MCF 10A (cell line): ENCODE results near the gene LPP. TPM values are rescaled to one million over a fixed set of nuclear protein-coding genes. Genes with fewer than 3 reads are reported as not detected.

Source experiments
- BruUV-seq: library from RNA; stranded (reverse); fragments of 400-500 nt; replicated peaks from 2 replicates; lab custom pipeline; 2021; lab: Mats Ljungman, UMichigan
- CTCF ChIA-PET: fragments of 300-600 bp; sonication (Branson Sonifier 250); formaldehyde crosslinking; extraction: SDS; loops from one replicate; lab custom pipeline; 2021; ENCODE audit warnings: antibody characterized with exemption, inconsistent platforms; lab: Yijun Ruan, JAX
- POLR2A ChIA-PET: fragments of 300-600, 350-650 bp; sonication (Branson Sonifier 250); formaldehyde crosslinking; extraction: SDS; loops from one replicate; lab custom pipeline; 2020; ENCODE audit warnings: antibody characterized with exemption, inconsistent platforms; lab: Yijun Ruan, JAX
- DNase-seq: peaks from one replicate; pipeline ENCODE4 v3.0.0-alpha.2; 2018; ENCODE audit not compliant: unreplicated experiment
- H3K27ac Mint-ChIP-seq: one replicate; pipeline ENCODE4 v1.8.0; 2022; ENCODE audit warnings: mild to moderate bottlenecking, low read depth, mixed read lengths; ENCODE audit not compliant: unreplicated experiment
- H3K27me3 Mint-ChIP-seq: one replicate; pipeline ENCODE4 v1.8.0; 2022; ENCODE audit warnings: mixed read lengths; ENCODE audit not compliant: insufficient read depth, unreplicated experiment
- H3K36me3 Mint-ChIP-seq: one replicate; pipeline ENCODE4 v1.8.0; 2022; ENCODE audit warnings: mild to moderate bottlenecking, moderate library complexity, mixed read lengths; ENCODE audit not compliant: insufficient read depth, unreplicated experiment
- H3K4me1 Mint-ChIP-seq: one replicate; pipeline ENCODE4 v1.8.0; 2022; ENCODE audit warnings: mixed read lengths; ENCODE audit not compliant: insufficient read depth, unreplicated experiment
- H3K4me3 Mint-ChIP-seq: one replicate; pipeline ENCODE4 v1.8.0; 2022; ENCODE audit warnings: mild to moderate bottlenecking, moderate library complexity, mixed read lengths; ENCODE audit not compliant: unreplicated experiment
- H3K9me3 Mint-ChIP-seq: one replicate; pipeline ENCODE4 v1.8.0; 2022; ENCODE audit warnings: mixed read lengths; ENCODE audit not compliant: unreplicated experiment
- CTCF ChIP-seq: fragments of 200-600 bp; IDR thresholded peaks from one replicate; pipeline ENCODE4 v1.8.0; 2022; ENCODE audit warnings: antibody characterized with exemption, mild to moderate bottlenecking; ENCODE audit not compliant: unreplicated experiment
- intact Hi-C: fragments of 100-400 bp; cut with micrococcal nuclease; formaldehyde crosslinking; loops from 2 replicates; pipeline ENCODE4 v1.14.1; 2022
- total RNA-seq: library from RNA; stranded (reverse); gene quantifications from 2 replicates; pipeline ENCODE4 v1.2.3, GENCODE V29; 2022

The LPP gene
- total RNA-seq, 1 experiment from 2014 or later = 117 TPM

- no peak for DNase-seq
- ChIA-PET POLR2A (no interaction called here), CTCF (no interaction called here)
- Mint-ChIP-seq H3K27ac (no peak overlapping the region), H3K9me3 (no peaks in the 10 kb centered on the region), H3K4me1 (peaks cover 8% of the 10 kb centered on the region), H3K4me3 (no peak overlapping the region), H3K27me3 (no peaks in the 10 kb centered on the region), H3K36me3 (peaks cover 7% of the 10 kb centered on the region)
- BruUV-seq = no TSS peak
- intact Hi-C loops = no loop called here
- TF ChIP-seq CTCF = no peak
Measured at GRCh38 chr3:188568736-188569135, 414.8 kb downstream of the LPP start.

- intact Hi-C loops = no loop called here
- no peaks in the 10 kb centered on the region for H3K27me3 Mint-ChIP-seq
- H3K4me1 Mint-ChIP-seq = peaks cover 8% of the 10 kb centered on the region
- no peaks in the 10 kb centered on the region for H3K9me3 Mint-ChIP-seq
- peaks cover 7% of the 10 kb centered on the region for H3K36me3 Mint-ChIP-seq
- no peak overlapping the region for H3K27ac Mint-ChIP-seq
- ChIA-PET POLR2A (interaction anchor here (0.6 to 1.4 kb wide), 2 partner anchors 39 to 101 kb away, joined by 4 read pairs; no protein-coding TSS in a partner anchor), CTCF (interaction anchor here (0.6 to 1.2 kb wide), 5 partner anchors 13 to 839 kb away, joined by 3 to 4 read pairs (median 3); no protein-coding TSS in a partner anchor)
- DNase-seq = no peak
- no TSS peak for BruUV-seq
- no peak for TF ChIP-seq CTCF
- H3K4me3 Mint-ChIP-seq = no peak overlapping the region
Measured at GRCh38 chr3:188571531-188572095, 417.7 kb downstream of the LPP start.

GRCh38 chr3:188573291-188573940 lies 419.5 kb downstream of the LPP start:
- H3K36me3 Mint-ChIP-seq = peaks cover 7% of the 10 kb centered on the region
- H3K27ac Mint-ChIP-seq = no peak overlapping the region
- intact Hi-C loops = no loop called here
- H3K9me3 Mint-ChIP-seq = no peaks in the 10 kb centered on the region
- ChIA-PET CTCF (interaction anchor here (0.6 kb wide), 1 partner anchor 204 kb away, joined by 3 read pairs; no protein-coding TSS in a partner anchor), POLR2A (interaction anchor here (0.6 kb wide), 1 partner anchor 49 kb away, joined by 3 read pairs; no protein-coding TSS in a partner anchor)
- H3K4me1 Mint-ChIP-seq = peaks cover 8% of the 10 kb centered on the region
- DNase-seq = no peak
- TF ChIP-seq CTCF = no peak
- H3K27me3 Mint-ChIP-seq = no peaks in the 10 kb centered on the region
- H3K4me3 Mint-ChIP-seq = no peak overlapping the region
- BruUV-seq = no TSS peak

- no peak overlapping the region for H3K27ac Mint-ChIP-seq
- BruUV-seq = no TSS peak
- peaks cover 7% of the 10 kb centered on the region for H3K36me3 Mint-ChIP-seq
- peaks cover 8% of the 10 kb centered on the region for H3K4me1 Mint-ChIP-seq
- no peak for TF ChIP-seq CTCF
- ChIA-PET POLR2A (interaction anchor here (0.6 kb wide), 1 partner anchor 49 kb away, joined by 3 read pairs; no protein-coding TSS in a partner anchor), CTCF (interaction anchor here (0.7 kb wide), 1 partner anchor 522 kb away, joined by 3 read pairs; no protein-coding TSS in a partner anchor)
- no peak overlapping the region for H3K4me3 Mint-ChIP-seq
- intact Hi-C loops = no loop called here
- no peak for DNase-seq
- H3K9me3 Mint-ChIP-seq = no peaks in the 10 kb centered on the region
- no peaks in the 10 kb centered on the region for H3K27me3 Mint-ChIP-seq
Measured at GRCh38 chr3:188573956-188574355, 420.0 kb downstream of the LPP start.
